HG03565 (cell line): ENCODE results near the gene NDST1.
"Not testable (repeated sequence)": the region's sequence is repeated elsewhere in the genome, so short reads cannot be mapped to it uniquely, and the experiment has no call there.

Experiments
- ATAC-seq: cut with Tn5 transposase; IDR thresholded peaks from one replicate; pipeline ENCODE4 v1.9.1; 2021; ENCODE audit warnings: mild to moderate bottlenecking, moderate library complexity; ENCODE audit not compliant: unreplicated experiment

NDST1 gene

GRCh38 chr5:150505816-150506215 lies 2.1 kb upstream of the NDST1 start:
- ATAC-seq: no peak

GRCh38 chr5:150506571-150507473 lies 1.1 kb upstream of the NDST1 start:
- no peak for ATAC-seq

- no peak for ATAC-seq
These were observed 328 bp downstream of the NDST1 start for GRCh38 chr5:150508277-150508640.

GRCh38 chr5:150508828-150509227 lies 897 bp downstream of the NDST1 start:
- no peak for ATAC-seq

- ATAC-seq: no peak
These were observed 2.1 kb downstream of the NDST1 start for GRCh38 chr5:150509992-150510391.

- ATAC-seq: no peak
These were observed 2.7 kb downstream of the NDST1 start for GRCh38 chr5:150510460-150511263.

GRCh38 chr5:150511578-150512367 lies 3.8 kb downstream of the NDST1 start:
- no peak for ATAC-seq

GRCh38 chr5:150512368-150512747 lies 4.4 kb downstream of the NDST1 start:
- ATAC-seq: no peak

- no peak for ATAC-seq
These were observed 5.7 kb downstream of the NDST1 start for GRCh38 chr5:150513375-150514309.

- ATAC-seq: no peak
These were observed 6.8 kb downstream of the NDST1 start for GRCh38 chr5:150514708-150515211.

GRCh38 chr5:150515446-150515845 lies 7.5 kb downstream of the NDST1 start:
- ATAC-seq: no peak

- no peak for ATAC-seq
These were observed 8.1 kb downstream of the NDST1 start for GRCh38 chr5:150516011-150516410.

GRCh38 chr5:150517272-150518152 lies 9.6 kb downstream of the NDST1 start:
- ATAC-seq: no peak

- not testable (repeated sequence) for ATAC-seq
These were observed 11.0 kb downstream of the NDST1 start for GRCh38 chr5:150518712-150519559.

GRCh38 chr5:150519560-150519945 lies 11.6 kb downstream of the NDST1 start:
- no peak for ATAC-seq

- ATAC-seq: no peak
These were observed 12.0 kb downstream of the NDST1 start for GRCh38 chr5:150519978-150520377.

- ATAC-seq: no peak
These were observed 13.0 kb downstream of the NDST1 start for GRCh38 chr5:150520747-150521521.

GRCh38 chr5:150521522-150521817 lies 13.5 kb downstream of the NDST1 start:
- no peak for ATAC-seq
